Adrenal gland (tissue), 12 donors: ENCODE measurements around the gene RNU6-7. TPM values are rescaled to one million over a fixed set of nuclear protein-coding genes. Genes with fewer than 3 reads are reported as not detected.

ENCODE experiments used
- DNase-seq, 7 donors: peaks; one replicate each; pipeline ENCODE4 v3.0.0-alpha.2; 2019 to 2020
- H3K27ac ChIP-seq, 5 donors: fragments of 200-600 bp; sonication (generic) in 4 of 5; 1 replicate in 3 of 5; 2 replicates in 2 of 5; pipeline versions ENCODE4 v1.5.1 to v1.8.0; 2016 to 2020; ENCODE audit warnings: mild to moderate bottlenecking in 1 of 5
- H3K27me3 ChIP-seq: fragments of 200-600 bp; 2 replicates; pipeline ENCODE4 v1.8.0; 2021
- H3K36me3 ChIP-seq, 2 donors: fragments of 200-600 bp; replicated peaks in 1 of 2; 1 replicate in 1 of 2; 2 replicates in 1 of 2; pipeline versions ENCODE4 v1.5.1 to v1.8.0; 2018 to 2022
- H3K4me1 ChIP-seq, 2 donors: fragments of 200-600 bp; replicated peaks in 1 of 2; 1 replicate in 1 of 2; 2 replicates in 1 of 2; pipeline versions ENCODE4 v1.5.1 to v1.8.0; 2018 to 2021
- H3K4me3 ChIP-seq, 4 donors: fragments of 200-600 bp; sonication (generic) in 3 of 4; one replicate each; pipeline ENCODE4 v1.5.1; 2016 to 2018
- H3K9me3 ChIP-seq, 3 donors: fragments of 200-600 bp; sonication (generic) in 1 of 3; replicated peaks in 1 of 3; 1 replicate in 2 of 3; 2 replicates in 1 of 3; pipeline versions ENCODE4 v1.5.1 to v1.8.0; 2016 to 2021
- POLR2A ChIP-seq, 2 donors: fragments of 450-650 bp; IDR thresholded peaks; one replicate each; pipeline ENCODE4 v1.6.1; 2017; ENCODE audit warnings: antibody characterized with exemption in 2 of 2, mild to moderate bottlenecking in 2 of 2, moderate library complexity in 1 of 2
- WGBS, 4 donors: extraction: QIAGEN DNeasy Blood & Tissue Kit in 2 of 4; methylation state at CpG; one replicate each; pipeline versions ENCODE4 v1.1.5 to v1.1.7; 2013 to 2017; 5-methylcytosine and 5-hydroxymethylcytosine counted together
- intact Hi-C, 2 donors: fragments of 100-400 bp; cut with DNase I; formaldehyde crosslinking; loops; one replicate each; pipeline versions ENCODE4 v1.14.1 to v1.15.0; 2022 to 2023
- polyA plus RNA-seq, 3 donors: library from polyadenylated mRNA; stranded (reverse); fragments of 200-250 nt in 2 of 3; fragments of 350-450 nt in 1 of 3; fragmentation: Illumina TruSeq in 1 of 3; extraction: RNeasy Lipid Tissue Mini Kit (QIAGEN cat#74804) in 1 of 3; gene quantifications; one replicate each; pipeline ENCODE4 v1.2.3, GENCODE V29; 2013 to 2014
- total RNA-seq, 9 donors: library from RNA; depleted of rRNA in 4 of 9; stranded (reverse); fragments of >200 nt in 4 of 9; fragments of 120-200 nt in 1 of 9; fragmentation: NEBNext Ultra II Directional in 1 of 9; extraction: Animal tissue kit (Norgen Biotek cat#: 25700) in 1 of 9; gene quantifications; one replicate each; pipeline versions ENCODE4 v1.1.0 to v1.2.4, GENCODE V29; 2013 to 2023
- TF ChIP-seq, protein P1 (sequence below), 6 experiments: fragments of 450-650 bp in 4 of 6; fragments of 200-600 bp in 2 of 6; sonication (generic) in 1 of 6; IDR thresholded peaks; 1 replicate in 5 of 6; 2 replicates in 1 of 6; pipeline versions ENCODE4 v1.5.1 to v1.8.0; 2016 to 2021; ENCODE audit warnings: antibody characterized with exemption in 6 of 6, mild to moderate bottlenecking in 2 of 6, moderate library complexity in 1 of 6
- donor health status: healthy with polysubstance abuse.
- donor health status: Bipolar disorder and iron deficiency.
- donor health status: DM: yes; HTN: yes; CAD: no.
- donor health status: DM: no; HTN: no; CAD: no.
- donor health status: DM: no; HTN: no; CAD: no.
- donor health status: DM: yes; HTN: yes; CAD: no.

The RNU6-7 gene
- total and polyA plus RNA-seq, 12 donors, result not detected

DNA sequence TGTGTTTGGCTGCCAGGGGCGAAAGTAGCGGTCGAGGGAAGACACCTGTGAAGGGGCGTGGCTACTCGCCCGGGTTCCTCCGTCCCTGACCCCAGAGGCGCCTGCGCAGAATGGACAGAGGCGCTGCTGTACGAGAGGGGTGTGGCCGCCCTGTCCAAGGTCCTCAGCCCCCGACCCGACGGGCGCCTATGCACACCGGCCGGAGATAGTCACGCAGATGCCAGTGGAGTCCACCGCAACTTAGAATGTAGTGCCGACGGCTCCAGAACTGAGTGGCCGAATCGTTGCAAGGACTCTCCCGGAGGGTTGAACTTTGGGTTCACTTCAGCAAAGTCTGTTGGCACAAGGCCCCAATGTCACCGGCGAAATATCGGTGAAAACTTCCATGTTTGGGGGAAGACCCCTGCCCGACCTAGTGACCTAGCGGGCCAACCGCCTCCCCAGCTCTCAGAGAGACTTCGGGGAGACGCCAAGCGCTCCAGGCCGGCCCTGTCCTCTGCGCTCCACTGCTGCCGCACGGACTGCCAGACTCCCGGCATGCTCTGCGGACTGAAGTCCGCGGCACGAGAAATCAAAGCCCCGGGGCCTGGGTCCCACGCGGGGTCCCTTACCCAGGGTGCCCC, 541 bp upstream of the RNU6-7 start:
- intact Hi-C loops, result loop anchor here in 1 of 2 donors (5.0 to 10.0 kb wide), 2 partner anchors 53 to 124 kb away; partner anchors contain the start of gene ARHGAP5
- 0 to 1% (median 0%) methylated on average over 21 to 46 of the region's 46 CpGs for WGBS, 4 donors
- TF ChIP-seq, protein P1, sequence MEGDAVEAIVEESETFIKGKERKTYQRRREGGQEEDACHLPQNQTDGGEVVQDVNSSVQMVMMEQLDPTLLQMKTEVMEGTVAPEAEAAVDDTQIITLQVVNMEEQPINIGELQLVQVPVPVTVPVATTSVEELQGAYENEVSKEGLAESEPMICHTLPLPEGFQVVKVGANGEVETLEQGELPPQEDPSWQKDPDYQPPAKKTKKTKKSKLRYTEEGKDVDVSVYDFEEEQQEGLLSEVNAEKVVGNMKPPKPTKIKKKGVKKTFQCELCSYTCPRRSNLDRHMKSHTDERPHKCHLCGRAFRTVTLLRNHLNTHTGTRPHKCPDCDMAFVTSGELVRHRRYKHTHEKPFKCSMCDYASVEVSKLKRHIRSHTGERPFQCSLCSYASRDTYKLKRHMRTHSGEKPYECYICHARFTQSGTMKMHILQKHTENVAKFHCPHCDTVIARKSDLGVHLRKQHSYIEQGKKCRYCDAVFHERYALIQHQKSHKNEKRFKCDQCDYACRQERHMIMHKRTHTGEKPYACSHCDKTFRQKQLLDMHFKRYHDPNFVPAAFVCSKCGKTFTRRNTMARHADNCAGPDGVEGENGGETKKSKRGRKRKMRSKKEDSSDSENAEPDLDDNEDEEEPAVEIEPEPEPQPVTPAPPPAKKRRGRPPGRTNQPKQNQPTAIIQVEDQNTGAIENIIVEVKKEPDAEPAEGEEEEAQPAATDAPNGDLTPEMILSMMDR (IDR thresholded peaks at IDR 0.05), result no peak
- TF ChIP-seq POLR2A (IDR thresholded peaks at IDR 0.05), result peak; percentile 33 to 67
- peak overlapping the region; percentile 78 to 95 (median 90) for H3K27ac ChIP-seq
- no peaks in the 10 kb centered on the region for H3K36me3 ChIP-seq
- H3K4me3 ChIP-seq, result peak overlapping the region; percentile 31 to 87 (median 51)
- DNase-seq, result peak; percentile 84 to 91 (median 87)
- H3K27me3 ChIP-seq, result no peaks in the 10 kb centered on the region
- H3K4me1 ChIP-seq, result peaks cover 0 to 23% of the 10 kb centered on the region in 2 donors
- no peaks in the 10 kb centered on the region for H3K9me3 ChIP-seq

DNA sequence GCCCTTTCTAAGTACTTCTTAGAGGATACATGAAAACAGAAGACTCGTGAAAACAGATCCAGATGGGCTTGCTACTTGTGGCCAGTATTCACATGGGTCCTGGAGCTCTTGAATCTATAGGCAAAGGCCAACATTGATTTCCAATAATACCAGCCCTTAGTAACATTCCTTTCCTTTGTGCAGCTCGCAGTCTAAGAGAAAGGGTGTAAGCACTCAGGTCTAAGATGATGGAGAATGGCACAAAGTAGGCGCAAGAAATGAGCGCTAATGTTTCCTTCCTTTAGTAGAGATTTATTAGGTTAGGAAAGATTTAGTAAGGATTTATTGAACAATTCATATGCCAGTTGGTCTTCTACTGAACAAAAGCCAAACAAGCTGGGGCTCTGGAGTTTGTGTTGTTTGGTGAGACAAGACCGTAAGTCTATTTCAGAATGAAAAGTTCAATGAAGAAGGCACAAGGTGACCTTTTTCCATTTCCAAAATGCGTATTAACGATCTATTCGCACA, 699 bp downstream of the RNU6-7 start:
- no peak for TF ChIP-seq POLR2A (IDR thresholded peaks at IDR 0.05)
- TF ChIP-seq, protein P1 (IDR thresholded peaks at IDR 0.05), result no peak
- WGBS, 4 donors, result 12 to 14% (median 13%) methylated on average over 8 of the region's 8 CpGs

DNA sequence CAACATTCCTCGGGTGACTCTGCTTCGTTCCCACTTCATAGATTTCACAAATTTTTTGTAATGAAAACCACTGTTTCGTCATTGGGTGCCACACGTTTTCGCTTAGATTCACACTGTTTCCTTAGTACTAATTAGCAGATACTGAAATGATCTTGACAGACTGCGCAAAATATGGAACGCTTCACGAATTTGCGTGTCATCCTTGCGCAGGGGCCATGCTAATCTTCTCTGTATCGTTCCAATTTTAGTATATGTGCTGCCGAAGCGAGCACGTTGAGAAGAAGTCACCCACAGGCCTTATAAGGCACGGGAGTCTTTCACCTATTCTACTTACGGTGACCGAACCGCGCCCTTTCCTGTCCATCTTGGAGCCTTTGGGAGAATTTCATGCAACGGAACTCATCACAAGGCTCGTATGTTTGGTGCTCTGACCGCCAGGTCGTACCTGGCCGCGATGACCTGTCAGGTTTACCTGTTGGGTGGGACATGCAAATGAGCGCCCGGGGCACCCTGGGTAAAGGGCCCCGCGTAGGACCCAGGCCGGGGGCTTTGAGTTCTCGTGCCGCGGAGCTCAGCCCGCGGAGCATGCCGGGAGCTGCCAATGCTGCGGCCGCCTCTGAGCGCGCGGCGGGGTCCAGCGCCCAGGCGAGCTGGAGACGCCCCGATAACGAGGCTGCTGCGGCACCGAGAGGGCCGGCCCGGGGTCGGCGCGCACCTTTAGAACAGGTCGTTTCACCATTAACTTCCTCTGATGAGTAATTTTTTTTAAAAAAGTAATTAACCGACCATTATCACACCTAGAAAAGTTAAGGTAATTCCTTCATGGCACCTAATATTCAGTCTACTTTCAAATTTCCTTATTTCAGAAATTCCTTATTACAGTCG, 1.4 kb downstream of the RNU6-7 start, which contains the start of gene RNU6-8:
Gene RNU6-8, minus strand, starts transcription at position 272 of the 885 bp plus-strand sequence.
- DNase-seq, result peak; percentile 88 to 94 (median 93)
- 0 to 1% (median 0%) methylated on average over 42 to 57 of the region's 57 CpGs for WGBS, 4 donors
- no peaks in the 10 kb centered on the region for H3K27me3 ChIP-seq
- H3K4me3 ChIP-seq, result peak within 1 kb of the TSS; percentile 27 to 64 (median 40)
- peaks cover 0 to 23% of the 10 kb centered on the region in 2 donors for H3K4me1 ChIP-seq
- no peaks in the 10 kb centered on the region for H3K9me3 ChIP-seq
- peak within 1 kb of the TSS; percentile 41 to 95 (median 90) for H3K27ac ChIP-seq
- peak; percentile 75 to 78 for TF ChIP-seq POLR2A (IDR thresholded peaks at IDR 0.05)
- TF ChIP-seq, protein P1 (IDR thresholded peaks at IDR 0.05), result no peak
- intact Hi-C loops, result loop anchor here (2.0 to 10.0 kb wide), 3 partner anchors 52 to 126 kb away; partner anchors contain the start of gene ARHGAP5 (in 2 of the 2)
- no peaks in the 10 kb centered on the region for H3K36me3 ChIP-seq

More for the DNA sequence above, 699 bp downstream of the RNU6-7 start:
- Histone ChIP-seq H3K4me1 (peaks cover 0 to 23% of the 10 kb centered on the region in 2 donors), H3K27ac (peak overlapping the region; percentile 41 to 95 (median 90)), H3K9me3 (no peaks in the 10 kb centered on the region), H3K27me3 (no peaks in the 10 kb centered on the region), H3K4me3 (peak overlapping the region in 1 of 4 donors; percentile 64), H3K36me3 (no peaks in the 10 kb centered on the region)
- intact Hi-C loops, result loop anchor here (2.0 to 10.0 kb wide), 3 partner anchors 52 to 126 kb away; partner anchors contain the start of gene ARHGAP5 (in 2 of the 2)
- peak in 2 of 7 donors; percentile 9 to 16 for DNase-seq
